Stomach (tissue), 9 donors: ENCODE measurements around the gene MRI1. TPM values are rescaled to one million over a fixed set of nuclear protein-coding genes. Genes with fewer than 3 reads are reported as not detected.

ENCODE experiments used
- DNase-seq, 2 donors: peaks; one replicate each; pipeline versions ENCODE4 v3.0.0 to v3.0.0-alpha.2; 2013 to 2019
- H3K27ac ChIP-seq, 5 donors: fragments of 200-600 bp in 4 of 5; sonication (generic) in 4 of 5; one replicate each; pipeline ENCODE4 v1.5.1; 2013 to 2019; ENCODE audit warnings: mild to moderate bottlenecking in 1 of 5, moderate library complexity in 1 of 5
- H3K27me3 ChIP-seq, 3 donors: fragments of 200-600 bp; sonication (generic); one replicate each; pipeline ENCODE4 v1.5.1; 2017 to 2019; ENCODE audit warnings: mixed run types in 1 of 3
- H3K36me3 ChIP-seq, 4 donors: fragments of 200-600 bp; sonication (generic); 1 replicate in 3 of 4; 2 replicates in 1 of 4; pipeline ENCODE4 v1.5.1; 2016 to 2019
- H3K4me1 ChIP-seq, 4 donors: fragments of 200-600 bp; sonication (generic); one replicate each; pipeline ENCODE4 v1.5.1; 2016 to 2019
- H3K4me3 ChIP-seq, 4 donors: fragments of 200-600 bp; sonication (generic) in 3 of 4; one replicate each; pipeline ENCODE4 v1.5.1; 2016 to 2019; ENCODE audit warnings: mild to moderate bottlenecking in 1 of 4
- H3K9me3 ChIP-seq, 4 donors: fragments of 200-600 bp; sonication (generic); one replicate each; pipeline ENCODE4 v1.5.1; 2016 to 2019
- CTCF ChIP-seq, 7 experiments: fragments of 450-650 bp in 4 of 7; fragments of 200-600 bp in 3 of 7; sonication (generic) in 3 of 7; IDR thresholded peaks; one replicate each; pipeline ENCODE4 v1.5.1; 2016 to 2019; ENCODE audit warnings: antibody characterized with exemption in 7 of 7, control low read depth in 2 of 7, mild to moderate bottlenecking in 1 of 7
- EP300 ChIP-seq: sonication (generic); formaldehyde crosslinking; IDR thresholded peaks from one replicate; pipeline ENCODE4 v1.6.1; 2017; ENCODE audit warnings: antibody characterized with exemption
- POLR2A ChIP-seq, 4 donors: fragments of 450-650 bp; IDR thresholded peaks; one replicate each; pipeline ENCODE4 v1.6.1; 2016; ENCODE audit warnings: antibody characterized with exemption in 4 of 4, control low read depth in 2 of 4, mild to moderate bottlenecking in 1 of 4, moderate library complexity in 1 of 4
- POLR2AphosphoS5 ChIP-seq, 3 donors: sonication (generic); formaldehyde crosslinking; IDR thresholded peaks; one replicate each; pipeline ENCODE4 v1.6.1; 2016; ENCODE audit warnings: antibody characterized with exemption in 3 of 3
- WGBS, 5 donors: extraction: QIAGEN DNeasy Blood & Tissue Kit in 3 of 5; methylation state at CpG; one replicate each; pipeline versions ENCODE4 v1.1.5 to v1.1.7; 2013 to 2018; 5-methylcytosine and 5-hydroxymethylcytosine counted together
- intact Hi-C: fragments of 100-400 bp; cut with DNase I; formaldehyde crosslinking; loops from one replicate; pipeline ENCODE4 v1.15.1; 2023; ENCODE audit warnings: low total_unique reads
- polyA plus RNA-seq, 3 donors: library from polyadenylated mRNA; stranded (reverse); fragments of 200-250 nt; gene quantifications; one replicate each; pipeline ENCODE4 v1.2.3, GENCODE V29; 2013
- total RNA-seq, 5 donors: library from RNA; depleted of rRNA; stranded (reverse); fragments of >200 nt; gene quantifications; one replicate each; pipeline versions ENCODE4 v1.1.0 to v1.2.3, GENCODE V29; 2014 to 2016
- donor health status: healthy with polysubstance abuse.
- donor health status: Bipolar disorder and iron deficiency.
- donor health status: healthy.

MRI1 gene
- total and polyA plus RNA-seq, 8 donors, result 7.3 to 249 (median 36.4) TPM

GRCh38 chr19:13814550-13814949 is 50.2 kb downstream of the MRI1 start:
- 87 to 90% (median 89%) methylated on average over 18 to 21 of the region's 21 CpGs for WGBS, 5 donors
- H3K36me3 ChIP-seq, result peaks cover 12 to 70% (median 44%) of the 10 kb centered on the region in 4 donors
- H3K4me3 ChIP-seq, result no peak overlapping the region
- TF ChIP-seq POLR2AphosphoS5 (IDR thresholded peaks at IDR 0.05) (no peak), CTCF (IDR thresholded peaks at IDR 0.05) (no peak), POLR2A (IDR thresholded peaks at IDR 0.05) (no peak), EP300 (no peak)
- peaks cover 7 to 16% (median 13%) of the 10 kb centered on the region in 4 donors for H3K4me1 ChIP-seq
- intact Hi-C loops, result no loop called here
- H3K27ac ChIP-seq, result no peak overlapping the region
- H3K27me3 ChIP-seq, result no peaks in the 10 kb centered on the region
- no peak for DNase-seq
- H3K9me3 ChIP-seq, result no peaks in the 10 kb centered on the region

GRCh38 chr19:13817018-13817614 is 52.8 kb downstream of the MRI1 start:
- no peaks in the 10 kb centered on the region for H3K27me3 ChIP-seq
- H3K27ac ChIP-seq, result peak overlapping the region; percentile 54 to 78 (median 72)
- no peaks in the 10 kb centered on the region for H3K9me3 ChIP-seq
- peaks cover 12 to 57% (median 34%) of the 10 kb centered on the region in 4 donors for H3K36me3 ChIP-seq
- H3K4me3 ChIP-seq, result peak overlapping the region; percentile 27 to 50 (median 38)
- peaks cover 7 to 16% (median 13%) of the 10 kb centered on the region in 4 donors for H3K4me1 ChIP-seq
- TF ChIP-seq POLR2A (IDR thresholded peaks at IDR 0.05), result no peak
- no peak for TF ChIP-seq EP300
- TF ChIP-seq CTCF (IDR thresholded peaks at IDR 0.05), result no peak
- no peak for TF ChIP-seq POLR2AphosphoS5 (IDR thresholded peaks at IDR 0.05)
- peak; percentile 74 to 90 for DNase-seq
- 36 to 70% (median 48%) methylated on average over 4 to 11 of the region's 11 CpGs for WGBS, 5 donors
- intact Hi-C loops, result no loop called here

GRCh38 chr19:13817615-13818371 is 53.5 kb downstream of the MRI1 start:
- peak in 1 of 3 donors; percentile 49 for TF ChIP-seq POLR2AphosphoS5 (IDR thresholded peaks at IDR 0.05)
- TF ChIP-seq EP300, result no peak
- peaks cover 8 to 54% (median 31%) of the 10 kb centered on the region in 4 donors for H3K36me3 ChIP-seq
- DNase-seq, result peak; percentile 87 to 96
- peak overlapping the region; percentile 27 to 50 (median 38) for H3K4me3 ChIP-seq
- no peaks in the 10 kb centered on the region for H3K9me3 ChIP-seq
- 22 to 47% (median 25%) methylated on average over 14 to 35 of the region's 35 CpGs for WGBS, 5 donors
- H3K27ac ChIP-seq, result peak overlapping the region; percentile 54 to 78 (median 72)
- peaks cover 7 to 16% (median 13%) of the 10 kb centered on the region in 4 donors for H3K4me1 ChIP-seq
- no peaks in the 10 kb centered on the region for H3K27me3 ChIP-seq
- intact Hi-C loops, result no loop called here

- H3K4me1 ChIP-seq, result peaks cover 7 to 16% (median 13%) of the 10 kb centered on the region in 4 donors
- no peaks in the 10 kb centered on the region for H3K27me3 ChIP-seq
- H3K27ac ChIP-seq, result no peak overlapping the region
- H3K36me3 ChIP-seq, result peaks cover 3 to 52% (median 29%) of the 10 kb centered on the region in 4 donors
- no peak overlapping the region for H3K4me3 ChIP-seq
- 95 to 98% (median 97%) methylated on average over 5 to 11 of the region's 11 CpGs for WGBS, 5 donors
- no peak for DNase-seq
- H3K9me3 ChIP-seq, result no peaks in the 10 kb centered on the region
- TF ChIP-seq POLR2A (IDR thresholded peaks at IDR 0.05) (no peak), EP300 (no peak), POLR2AphosphoS5 (IDR thresholded peaks at IDR 0.05) (no peak), CTCF (IDR thresholded peaks at IDR 0.05) (no peak)
- intact Hi-C loops, result no loop called here
Measured at GRCh38 chr19:13819238-13819637, 54.9 kb downstream of the MRI1 start.
